ENCODE data around the gene AQP3. TPM values are rescaled to one million over a fixed set of nuclear protein-coding genes. Genes with fewer than 3 reads are reported as not detected.
A peak's percentile ranks its signal among the peaks of the same experiment; 100 is the strongest.
"Not testable (repeated sequence)": the region's sequence is repeated elsewhere in the genome, so short reads cannot be mapped to it uniquely, and the experiment has no call there.

The AQP3 gene
- total RNA-seq (2014; rRNA removed; shearing (Covaris generic)) = 82.7 and 116 TPM in 2 replicates

- peak; percentile 66 for DNase-seq (ENCODE audit: low spot score)
These were observed at the start of gene AQP3 for GRCh38 chr9:33446946-33447798. AQP3 (minus strand) TSS chr9:33447593; CDS start chr9:33447530, 63 bp downstream.

DNA sequence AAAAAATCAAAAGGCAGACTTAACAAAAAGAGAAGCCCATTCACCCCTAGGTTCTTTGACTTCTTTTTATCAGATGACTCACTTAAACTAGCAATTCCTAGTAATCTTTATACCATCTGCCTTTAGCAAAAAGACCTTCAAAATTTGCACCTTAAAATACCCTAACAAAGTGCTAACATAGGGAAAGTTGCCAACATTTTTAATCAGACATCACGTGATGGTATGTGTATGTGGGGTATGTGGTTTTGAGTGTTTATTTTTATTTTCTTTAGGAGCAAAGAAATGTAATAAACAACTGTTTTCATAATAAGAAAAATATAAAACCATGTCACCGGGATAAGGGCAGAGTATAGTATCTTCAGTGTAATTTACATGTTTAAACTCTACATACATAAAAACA is 46.4 kb upstream of the AQP3 start:
- not testable (repeated sequence) for DNase-seq (ENCODE audit: low spot score)

- no peak for DNase-seq (ENCODE audit: low spot score)
These were observed 41.7 kb upstream of the AQP3 start for GRCh38 chr9:33489066-33489465.

DNA sequence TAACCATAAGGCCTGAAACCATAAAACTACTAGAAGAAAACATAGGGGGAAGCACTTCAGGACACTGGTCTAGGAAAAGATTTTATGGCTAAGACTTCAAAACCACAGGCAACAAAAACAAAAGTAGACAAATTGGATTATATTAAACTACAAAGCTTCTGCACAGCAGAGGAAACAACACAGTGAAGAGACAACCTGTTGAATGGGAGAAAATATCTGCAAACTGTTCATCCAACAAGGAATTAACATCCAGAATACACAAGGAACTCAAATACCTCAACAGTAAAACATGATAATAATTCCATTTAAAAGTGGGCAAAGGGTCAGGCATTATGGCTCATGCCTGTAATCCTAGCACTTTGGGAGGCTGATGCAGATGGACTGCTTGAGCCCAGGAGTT is 37.9 kb upstream of the AQP3 start:
- not testable (repeated sequence) for DNase-seq (ENCODE audit: low spot score)

GRCh38 chr9:33480976-33481375 is 33.6 kb upstream of the AQP3 start:
- no peak for DNase-seq (ENCODE audit: low spot score)

- no peak for DNase-seq (ENCODE audit: low spot score)
These were observed 32.7 kb upstream of the AQP3 start for GRCh38 chr9:33480106-33480505.

- DNase-seq (ENCODE audit: low spot score) = no peak
These were observed 29.1 kb upstream of the AQP3 start for GRCh38 chr9:33476503-33476902.

DNA sequence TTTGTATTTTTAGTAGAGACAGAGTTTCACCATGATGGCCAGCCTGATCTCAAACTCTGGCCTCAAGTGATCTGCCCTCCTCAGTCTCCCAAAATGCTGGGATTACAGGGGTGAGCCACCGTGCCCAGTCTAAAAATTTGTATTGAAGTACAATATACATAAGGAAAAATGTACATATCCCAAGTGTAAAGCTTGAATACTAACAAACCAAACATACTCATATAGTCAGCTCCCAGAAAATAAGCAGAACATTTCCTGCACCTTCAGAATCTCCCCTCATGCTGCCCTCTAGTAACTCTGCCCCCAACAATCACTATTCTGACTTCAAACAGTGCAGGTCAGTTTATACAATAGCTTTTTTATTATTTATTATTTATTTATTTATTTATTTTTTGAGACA is 28.0 kb upstream of the AQP3 start:
- no peak for DNase-seq (ENCODE audit: low spot score)

DNA sequence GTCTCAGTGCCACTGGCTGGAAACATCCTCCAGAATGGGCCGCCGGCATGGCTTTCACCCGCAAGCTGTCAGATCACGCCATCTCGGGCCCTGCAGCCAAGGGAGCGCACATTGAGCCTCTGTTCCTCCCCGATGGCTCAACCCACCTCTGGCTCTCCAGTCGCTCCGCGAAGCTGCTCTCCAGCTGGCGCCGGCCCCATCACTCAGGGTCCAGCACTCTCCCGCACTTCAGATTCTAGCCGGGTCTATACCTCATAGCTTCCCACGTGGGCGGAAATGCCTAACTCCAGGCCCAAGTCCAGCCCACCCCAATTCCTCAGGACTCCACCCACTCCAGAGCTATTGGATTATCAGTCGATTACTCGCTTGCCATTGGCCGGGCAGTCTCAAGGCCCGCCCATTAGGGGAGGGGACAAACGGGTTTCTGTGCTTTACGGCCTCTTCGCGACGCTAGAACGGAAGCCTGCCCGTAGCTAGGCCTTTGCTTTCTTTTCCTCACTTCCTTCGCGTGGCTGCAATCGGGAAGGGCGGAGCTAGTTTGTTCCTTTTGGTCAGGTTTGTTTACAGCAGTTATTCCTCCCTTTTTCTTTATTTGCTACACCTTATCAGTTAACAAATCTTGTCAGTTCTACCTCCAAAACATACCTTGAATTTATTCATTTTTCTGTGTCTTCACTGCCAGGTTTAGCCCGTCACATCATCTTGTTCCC is 26.4 kb upstream of the AQP3 start, which contains the start of gene NOL6:
TSS of gene NOL6 (minus strand) at position 282 of the 710 bp plus-strand sequence. CDS start at position 200, 82 bp downstream.
- DNase-seq (ENCODE audit: low spot score) = peak; percentile 99

GRCh38 chr9:33472881-33473615 is 25.7 kb upstream of the AQP3 start:
- no peak for DNase-seq (ENCODE audit: low spot score)

DNA sequence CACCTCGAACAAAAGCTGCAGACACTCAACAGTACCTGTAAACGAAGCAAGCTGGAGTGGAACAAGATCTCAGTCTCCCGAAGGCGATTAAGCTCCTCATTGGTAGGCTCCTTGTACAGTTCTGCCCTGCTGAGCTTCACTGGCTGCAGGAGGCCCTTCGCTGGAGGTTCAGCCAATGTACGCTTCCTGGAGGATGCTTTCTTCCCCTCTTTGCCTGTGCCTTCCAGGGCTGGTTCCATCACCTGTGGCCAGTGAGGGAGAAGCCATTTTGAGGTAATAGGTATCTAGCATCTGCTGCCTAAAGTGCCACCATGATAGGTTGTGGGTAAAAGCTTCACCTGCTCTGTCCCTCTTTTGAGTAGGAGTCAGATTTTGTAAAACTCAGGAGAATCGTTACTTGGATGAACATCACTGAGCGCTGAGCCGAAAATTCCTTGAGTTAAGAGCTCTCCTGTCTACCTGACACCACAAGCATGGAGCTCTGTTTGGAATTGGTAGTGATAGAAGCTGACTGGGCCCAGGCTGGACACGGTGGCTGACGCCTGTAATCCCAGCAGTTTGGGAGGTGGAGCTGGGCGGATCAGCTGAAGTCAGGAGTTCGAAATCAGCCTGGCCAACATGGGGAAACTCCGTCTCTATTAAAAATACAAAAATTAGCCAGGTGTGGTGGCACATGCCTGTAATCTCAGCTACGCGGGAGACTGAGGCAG is 24.9 kb upstream of the AQP3 start:
- no peak for DNase-seq (ENCODE audit: low spot score)

DNA sequence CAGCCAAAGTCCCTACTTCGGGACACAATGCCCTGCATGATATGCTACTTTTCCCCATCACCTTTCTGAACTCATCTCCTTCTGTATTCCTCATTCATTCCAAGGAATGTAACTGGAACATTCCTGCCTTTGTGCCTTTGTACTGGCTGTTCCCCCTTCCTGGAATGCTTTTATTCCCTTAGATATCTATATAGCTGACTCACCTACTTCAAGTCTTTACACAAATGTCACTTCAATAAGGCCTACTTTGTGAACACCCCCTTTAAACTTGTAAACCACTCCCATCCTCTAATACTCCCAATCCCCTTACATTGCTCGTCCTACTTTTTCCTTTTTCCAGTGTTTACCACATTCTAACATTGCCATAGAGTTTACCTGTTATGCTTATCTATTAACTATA is 24.0 kb upstream of the AQP3 start:
- no peak for DNase-seq (ENCODE audit: low spot score)

- DNase-seq (ENCODE audit: low spot score) = no peak
These were observed 22.5 kb upstream of the AQP3 start for GRCh38 chr9:33469891-33470290.

GRCh38 chr9:33468797-33469621 is 21.6 kb upstream of the AQP3 start:
- no peak for DNase-seq (ENCODE audit: low spot score)

GRCh38 chr9:33468215-33468730 is 20.9 kb upstream of the AQP3 start:
- DNase-seq (ENCODE audit: low spot score) = no peak

DNA sequence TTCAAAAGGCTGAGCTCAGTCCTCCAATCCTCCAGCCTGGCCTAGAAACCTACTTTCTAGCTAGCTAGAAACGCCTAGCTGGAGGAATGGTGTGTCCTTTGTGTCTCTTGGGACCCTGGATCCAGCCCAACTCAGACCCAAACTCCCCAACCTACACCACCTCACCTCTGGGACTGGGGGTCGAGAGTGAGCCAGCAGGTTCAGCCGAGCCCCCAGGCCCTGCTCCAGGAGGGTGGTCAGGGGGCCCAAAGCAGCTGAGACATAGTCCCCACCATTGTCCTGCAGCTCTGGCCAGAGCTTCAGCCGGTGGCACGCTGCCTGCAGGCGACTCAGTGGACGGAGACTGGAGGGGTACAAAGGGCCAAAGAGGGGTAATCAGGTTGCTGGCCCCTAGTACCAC is 20.1 kb upstream of the AQP3 start:
- no peak for DNase-seq (ENCODE audit: low spot score)

GRCh38 chr9:33466565-33467495 is 19.4 kb upstream of the AQP3 start:
- DNase-seq (ENCODE audit: low spot score) = peak; percentile 78

DNA sequence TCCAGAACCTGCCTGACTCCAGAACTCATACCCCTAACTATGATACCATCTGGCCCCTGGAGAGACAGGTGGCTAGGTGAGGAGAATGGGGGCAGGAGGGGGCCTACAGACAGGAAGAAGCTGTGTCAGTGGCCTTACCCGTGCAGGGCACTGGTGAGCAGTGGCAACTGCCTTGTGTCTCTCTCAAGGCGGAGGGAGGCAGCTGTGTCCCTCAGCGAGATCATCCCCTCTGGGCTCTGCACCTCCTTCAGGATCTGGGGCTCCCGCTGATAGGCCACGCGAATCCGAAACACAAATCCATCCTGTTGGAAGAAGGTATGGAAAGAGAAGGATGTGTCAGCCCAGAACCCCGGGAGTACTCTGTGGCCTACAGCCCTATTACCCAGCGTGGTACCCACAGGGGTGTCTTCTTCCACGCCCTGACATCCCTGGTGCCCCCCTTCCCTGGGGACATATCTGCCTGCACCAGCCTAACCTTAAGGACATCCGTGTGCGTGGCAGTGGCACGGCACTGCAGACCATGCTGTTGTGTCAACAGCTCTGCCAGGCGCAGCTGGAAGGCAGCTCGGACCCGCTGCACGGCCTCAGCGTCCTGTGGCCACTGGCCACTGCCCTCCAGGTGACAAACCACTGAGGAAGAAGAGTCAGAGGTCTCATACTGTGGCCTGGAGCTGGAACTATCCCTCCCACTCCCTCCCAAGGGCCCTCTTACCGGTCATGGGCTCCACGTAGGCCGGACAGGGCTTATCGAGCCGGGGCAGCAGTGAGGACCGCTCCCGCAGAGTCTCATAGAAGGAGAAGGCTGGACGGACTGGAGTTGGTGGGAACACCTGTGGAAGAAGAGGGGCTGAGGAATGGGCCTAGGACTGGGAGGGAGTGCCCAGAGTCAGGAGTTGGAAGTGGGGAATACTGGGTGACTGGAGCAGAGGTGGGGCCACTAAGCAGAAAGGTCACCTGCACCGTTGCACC is 18.5 kb upstream of the AQP3 start:
- DNase-seq (ENCODE audit: low spot score) = no peak

Measured in HT-29 (cell line).